NCI-H2107 treated with DMSO at 0.1 percent for 48 hours (cell line): ENCODE results near the gene TMEM176A.

Experiments
- DNase-seq: peaks from one replicate; lab custom pipeline; 2025; ENCODE audit not compliant: unreplicated experiment; lab: John Stamatoyannopoulos, UW

The TMEM176A gene

DNA sequence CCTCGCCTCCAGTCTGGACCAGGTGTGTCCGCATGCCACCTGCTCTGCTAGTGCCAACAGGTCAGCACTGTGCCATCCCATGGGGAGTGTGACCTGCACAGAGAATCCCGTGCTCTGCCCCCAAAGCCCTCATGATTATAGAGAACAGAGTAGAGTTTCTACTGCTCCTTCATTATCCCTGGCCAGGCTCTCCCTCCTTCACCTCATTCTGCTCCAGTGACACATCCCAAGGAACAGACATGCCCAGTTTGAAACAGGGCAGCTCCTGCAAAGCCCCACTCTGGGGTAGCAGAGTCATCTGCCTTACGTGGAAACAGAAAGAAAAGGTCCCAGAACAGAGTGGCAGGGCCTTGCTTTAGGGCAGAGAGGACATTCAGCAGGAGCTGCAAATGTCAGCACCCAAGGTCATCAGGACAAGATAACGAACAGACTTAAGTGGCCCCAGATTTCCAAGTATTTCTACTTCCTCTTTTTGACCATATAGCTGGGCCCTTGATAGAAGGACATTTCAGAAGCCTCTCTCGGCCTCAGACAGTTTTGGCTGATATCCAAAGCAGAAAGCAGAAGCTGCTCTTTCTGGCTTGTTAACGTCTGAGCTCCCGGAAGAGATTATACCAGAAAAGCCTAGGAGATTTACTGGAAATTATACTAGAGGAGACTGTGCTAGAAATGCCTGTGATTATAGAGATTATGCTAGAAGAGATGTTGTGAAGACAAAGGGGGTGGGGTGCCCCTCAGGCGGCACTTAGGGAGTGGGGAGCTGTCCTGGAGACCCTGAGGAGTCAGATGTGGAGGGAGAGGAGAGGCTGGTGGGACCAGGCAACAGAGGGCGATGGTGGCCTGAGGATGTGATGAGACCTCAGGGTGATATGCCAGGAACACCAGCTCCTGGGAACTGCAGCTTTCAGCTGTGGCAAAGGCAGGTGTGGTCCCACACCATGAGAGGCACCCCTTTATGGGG is 13.0 kb upstream of the TMEM176A start:
- no peak for DNase-seq

DNA sequence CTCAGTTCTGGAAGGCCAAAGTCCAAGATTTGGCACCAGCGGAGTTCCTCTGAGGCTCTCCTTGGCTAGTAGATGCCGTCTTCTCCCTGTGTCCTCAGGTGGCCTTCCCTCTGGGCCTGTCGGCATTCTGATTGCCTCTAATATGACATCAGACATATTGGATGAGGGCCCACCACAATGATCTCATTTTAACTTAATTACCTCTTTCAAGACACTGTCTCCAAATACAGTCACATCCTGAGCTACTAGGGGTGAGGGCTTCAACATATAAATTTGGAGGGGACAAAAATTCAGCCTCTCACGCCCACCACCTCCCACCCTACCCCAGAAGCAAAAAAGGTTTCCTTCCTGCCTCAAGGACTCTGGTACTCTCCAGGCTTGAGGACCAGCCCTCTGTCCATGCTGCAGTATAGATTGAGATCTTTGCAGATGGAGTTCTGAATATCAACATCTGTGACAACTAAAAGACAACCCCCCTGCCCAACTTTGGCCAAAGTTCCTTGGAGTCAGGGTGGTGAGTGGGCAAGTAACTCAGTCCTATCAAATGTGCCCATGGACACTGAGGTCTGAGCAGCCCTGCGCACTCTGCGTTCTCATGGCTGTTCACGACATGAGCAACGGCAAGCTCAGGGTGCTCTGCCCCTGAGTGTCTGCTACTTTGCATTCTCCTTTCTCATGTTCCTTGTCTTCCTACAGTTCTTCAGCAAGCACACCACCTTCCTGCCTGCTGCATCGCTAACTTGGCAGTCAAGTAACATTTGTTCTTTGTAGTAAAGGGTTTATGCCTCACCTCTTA is 11.9 kb upstream of the TMEM176A start:
- DNase-seq, result no peak

DNA sequence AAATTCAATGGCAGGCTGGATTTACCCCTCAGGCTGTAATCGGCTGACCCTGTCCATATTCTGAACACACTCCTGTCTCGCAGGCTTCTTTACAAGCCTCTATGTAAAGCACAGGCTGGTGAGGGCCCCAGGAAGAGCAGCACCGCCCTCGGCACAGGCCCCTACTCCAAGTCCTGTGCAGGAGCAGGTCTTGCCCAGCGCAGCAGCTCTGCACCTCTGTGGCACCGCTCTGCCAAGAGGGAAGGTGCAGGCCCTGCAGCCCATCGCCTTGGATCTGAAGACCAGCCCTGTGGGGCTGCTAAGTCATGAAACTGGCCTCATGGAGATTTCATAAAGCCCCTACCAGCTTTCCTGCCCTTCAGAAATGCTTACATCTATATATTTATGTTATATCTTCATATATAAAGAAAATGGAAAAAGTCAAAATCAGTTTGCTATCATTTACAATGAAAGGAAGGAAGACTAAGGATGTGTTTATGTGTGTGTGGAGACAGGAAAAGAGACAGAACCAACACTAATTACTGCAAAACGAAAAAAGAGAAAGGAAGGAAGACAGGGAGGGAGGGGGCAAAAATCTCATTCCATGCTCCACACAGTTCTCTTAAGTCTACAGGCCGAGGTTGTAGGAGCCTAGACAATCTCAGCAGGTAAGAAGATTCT is 10.0 kb upstream of the TMEM176A start:
- DNase-seq, result no peak

DNA sequence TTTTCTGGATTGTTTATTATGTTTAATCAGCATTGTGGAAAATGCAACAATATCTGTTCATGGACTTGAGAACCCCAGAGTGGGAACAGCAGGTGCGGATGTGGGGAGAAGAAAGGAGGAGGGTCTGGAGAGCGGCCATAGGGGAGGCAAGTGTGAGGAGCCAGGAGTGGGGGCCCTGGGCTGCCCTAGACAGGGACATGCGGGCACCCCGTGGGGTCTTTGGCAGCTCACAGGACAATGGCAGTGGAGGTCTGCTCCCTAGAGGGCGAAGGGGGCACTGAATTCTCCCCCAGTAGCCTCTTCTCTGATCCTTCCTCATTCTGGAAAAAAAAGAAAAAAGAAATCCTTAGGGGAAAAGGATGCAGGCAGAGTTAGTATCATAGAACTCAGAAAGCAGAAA is 9.3 kb upstream of the TMEM176A start:
- DNase-seq, result no peak

DNA sequence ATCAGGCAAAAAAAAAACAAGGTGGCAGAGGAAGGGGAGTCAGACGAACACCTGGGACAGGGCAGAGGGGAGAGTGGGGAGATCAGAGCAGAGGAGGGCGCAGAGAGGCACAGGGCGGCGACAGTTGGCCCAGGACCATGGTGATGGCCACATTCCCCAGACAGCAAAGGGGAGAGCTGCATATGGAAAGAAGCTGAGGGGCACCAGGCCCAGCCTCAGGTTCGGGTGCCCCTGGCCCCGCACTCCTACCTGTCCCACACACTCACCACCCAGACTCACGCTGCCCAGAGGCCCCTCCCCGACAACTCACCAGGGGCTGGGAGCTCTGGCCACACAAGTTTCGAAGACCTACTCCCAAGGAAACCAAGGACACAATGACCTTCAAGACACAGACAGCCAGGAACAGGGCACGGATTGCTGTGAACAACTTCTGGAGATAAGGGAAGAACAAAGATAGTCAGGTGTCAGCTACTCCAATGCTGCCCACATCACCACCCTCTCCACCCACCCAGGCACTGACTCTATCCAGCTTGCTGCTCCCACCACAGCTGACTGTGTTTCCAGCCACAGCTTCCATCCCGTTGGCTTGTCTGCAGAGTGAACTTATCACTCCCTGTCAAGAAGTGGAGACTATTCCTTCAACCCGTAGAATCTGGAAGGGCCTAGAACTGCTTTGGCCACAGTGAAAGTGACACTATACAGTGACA is 8.7 kb upstream of the TMEM176A start:
- DNase-seq, result no peak

DNA sequence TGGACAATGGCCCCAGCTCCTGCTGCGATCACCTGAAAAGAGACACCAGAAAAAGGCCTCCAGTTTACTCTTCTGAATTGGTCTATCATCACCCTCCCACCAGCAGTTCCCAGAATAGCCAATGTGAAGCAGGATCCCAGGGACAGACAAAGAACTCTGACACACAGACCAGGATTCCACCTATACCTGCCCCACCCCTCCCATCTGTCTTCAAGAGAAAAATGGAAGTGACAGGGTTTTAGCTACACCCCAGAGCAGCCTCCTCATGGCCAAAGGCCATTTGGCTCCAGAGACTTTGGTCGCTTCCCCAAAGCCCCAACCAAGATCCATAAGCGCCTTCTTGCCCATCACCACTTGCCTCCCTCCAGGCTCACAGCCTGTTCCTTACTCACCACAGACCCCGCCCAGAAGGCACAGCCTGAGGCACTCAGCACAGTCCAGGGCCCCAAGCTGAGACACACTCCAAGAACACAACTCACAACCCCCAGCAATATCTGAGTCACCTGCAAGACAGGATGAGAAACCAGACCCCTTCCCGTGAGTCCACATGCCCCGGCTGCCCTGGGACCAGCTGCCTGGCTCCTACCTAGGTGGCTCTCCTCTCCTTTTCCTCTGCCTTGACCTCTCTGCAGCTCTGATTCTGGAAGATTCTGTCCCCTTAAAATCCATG is 6.9 kb upstream of the TMEM176A start:
- DNase-seq, result no peak

DNA sequence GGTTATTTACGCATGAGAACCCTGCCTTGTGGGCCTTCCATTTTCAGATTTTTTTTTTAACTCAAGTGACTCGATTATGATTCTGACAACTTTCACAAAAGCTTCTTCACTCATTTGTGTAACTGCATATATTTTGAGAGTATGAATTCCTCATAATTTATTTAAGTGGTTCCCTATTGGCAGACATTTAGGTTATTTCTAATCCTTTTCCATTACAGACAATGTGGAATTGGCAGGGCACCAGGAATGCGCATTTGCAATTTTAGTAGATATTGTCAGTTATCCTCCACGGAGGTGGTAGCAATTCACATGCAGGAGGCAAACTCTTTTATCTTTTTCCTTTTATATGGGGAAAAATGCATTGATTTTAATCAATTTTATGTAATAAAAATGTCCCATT is 2.9 kb upstream of the TMEM176A start:
- no peak for DNase-seq

DNA sequence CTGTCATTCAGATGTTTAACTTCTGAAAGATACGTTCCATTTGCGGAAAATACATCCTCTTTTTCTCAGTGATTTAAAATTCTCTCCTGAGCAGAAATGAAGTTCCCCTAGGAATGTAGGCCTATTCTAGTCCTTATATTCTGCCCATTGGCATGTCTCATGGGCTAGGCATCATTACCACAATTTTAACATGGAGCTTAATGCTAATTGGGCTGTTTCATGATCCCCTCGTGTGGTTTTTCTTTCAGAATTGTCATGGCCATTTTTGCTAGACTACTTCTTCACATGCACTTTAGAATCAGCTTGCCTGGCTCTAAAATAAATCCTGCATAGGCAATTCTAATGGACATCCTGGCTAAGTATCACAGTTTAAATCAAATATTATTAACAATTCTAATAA is 1.4 kb upstream of the TMEM176A start:
- DNase-seq, result no peak

DNA sequence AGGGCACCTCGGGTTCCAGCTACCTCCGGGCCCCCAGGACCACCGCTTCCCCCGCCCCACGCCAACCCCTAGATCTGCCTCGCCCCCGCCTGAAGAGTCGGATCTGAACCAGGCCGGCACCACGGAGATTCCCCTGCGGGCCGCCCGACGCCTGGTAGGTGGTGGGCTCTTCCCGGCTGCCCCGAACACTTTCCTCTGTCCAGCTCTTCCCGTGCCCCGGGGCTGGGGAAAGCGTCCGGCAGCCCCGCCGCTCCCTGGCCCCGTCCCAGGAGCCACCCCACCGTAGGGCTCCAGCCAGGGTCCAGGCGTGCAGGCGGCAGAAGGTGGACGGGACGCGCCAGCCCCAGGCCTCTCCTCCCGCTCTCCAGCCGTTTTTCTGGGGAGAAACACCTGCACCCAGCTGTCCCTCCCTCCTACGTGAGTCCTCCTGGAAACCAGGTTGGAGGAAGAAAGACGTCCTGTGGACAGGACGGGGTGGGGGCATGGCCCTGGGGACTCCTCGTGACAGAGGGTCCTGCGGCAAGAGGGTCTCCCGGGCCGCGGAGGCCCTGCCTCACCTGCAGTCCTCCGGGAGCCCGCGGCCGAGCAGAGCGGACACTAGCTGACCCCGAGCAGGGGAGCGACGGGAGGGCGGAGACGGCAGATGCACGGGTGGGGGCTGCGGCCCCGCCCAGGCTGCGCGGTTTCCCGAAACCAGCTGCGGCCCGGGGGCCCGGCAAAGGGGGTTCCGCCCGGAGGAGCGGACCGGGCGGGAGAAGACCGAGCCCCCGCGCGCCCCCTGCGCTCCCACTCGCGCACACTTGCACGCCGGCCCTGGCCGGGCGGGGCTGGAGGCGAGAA is 608 bp upstream of the TMEM176A start, which contains the start of gene TMEM176B:
Gene TMEM176B, minus strand, starts transcription at position 624 of the 840 bp plus-strand sequence. CDS start 3,795 bp downstream, outside the sequence.
- DNase-seq, result no peak

DNA sequence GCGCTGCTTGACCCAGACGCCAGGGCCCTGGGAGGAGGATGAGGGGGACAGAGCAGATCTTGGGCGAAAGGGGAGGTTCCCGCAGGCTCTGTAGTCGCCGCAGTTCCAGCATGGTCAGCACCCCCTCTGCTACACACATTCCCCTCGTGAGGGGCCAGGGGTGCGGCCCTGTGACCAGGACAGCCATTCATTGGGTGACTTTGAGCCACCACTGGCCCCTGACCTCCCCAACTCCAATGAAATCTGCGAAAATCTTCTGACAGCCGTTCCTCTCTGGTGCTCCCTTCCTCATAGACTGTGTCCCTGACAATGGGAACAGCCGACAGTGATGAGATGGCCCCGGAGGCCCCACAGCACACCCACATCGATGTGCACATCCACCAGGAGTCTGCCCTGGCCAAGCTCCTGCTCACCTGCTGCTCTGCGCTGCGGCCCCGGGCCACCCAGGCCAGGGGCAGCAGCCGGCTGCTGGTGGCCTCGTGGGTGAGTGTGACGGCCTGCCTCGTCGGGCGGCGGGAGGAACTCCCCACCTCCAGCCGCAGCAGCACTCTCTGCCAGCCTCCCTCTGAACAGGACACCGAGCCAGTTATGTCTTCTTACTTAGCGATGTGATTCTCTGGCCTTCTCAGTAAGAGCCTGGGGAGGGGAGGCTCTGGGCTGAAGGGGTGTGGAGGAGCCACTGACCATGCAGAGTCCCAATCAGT is 825 bp downstream of the TMEM176A start:
- no peak for DNase-seq

DNA sequence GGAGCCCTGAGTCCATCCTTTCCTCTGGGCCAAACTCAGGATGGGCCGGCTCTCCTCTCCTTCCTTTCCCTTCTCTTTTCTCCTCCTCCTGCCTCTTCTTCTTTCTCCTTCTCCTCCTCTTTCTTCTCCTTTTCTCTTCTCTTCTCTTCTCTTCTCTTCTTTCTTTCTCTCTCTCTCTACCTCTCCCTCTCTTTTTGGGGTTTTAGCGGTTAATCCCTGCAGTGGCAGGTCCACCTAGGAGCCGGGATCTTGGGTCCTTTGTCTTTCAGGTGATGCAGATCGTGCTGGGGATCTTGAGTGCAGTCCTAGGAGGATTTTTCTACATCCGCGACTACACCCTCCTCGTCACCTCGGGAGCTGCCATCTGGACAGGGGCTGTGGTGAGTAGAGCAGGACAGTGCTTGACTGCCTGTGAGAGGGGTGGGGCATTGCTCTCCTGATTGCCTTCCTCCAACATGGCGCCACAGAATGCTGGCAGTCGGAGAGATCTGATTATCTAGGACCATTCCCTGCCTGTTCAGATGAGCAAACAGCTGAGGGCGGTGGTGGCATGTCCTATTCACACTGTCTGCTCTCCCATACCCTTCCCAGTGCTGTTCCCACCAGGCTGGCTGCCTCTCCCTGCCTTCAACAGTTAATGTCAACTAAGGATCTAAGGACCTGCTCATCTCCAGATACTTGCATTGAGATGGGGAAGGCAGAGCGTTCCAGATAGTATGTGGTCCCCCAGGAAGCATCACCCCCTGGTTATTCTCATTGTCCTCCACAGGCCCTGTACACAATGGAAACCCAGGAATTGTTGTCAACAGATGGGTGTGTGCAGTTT is 1.6 kb downstream of the TMEM176A start:
- DNase-seq, result no peak

DNA sequence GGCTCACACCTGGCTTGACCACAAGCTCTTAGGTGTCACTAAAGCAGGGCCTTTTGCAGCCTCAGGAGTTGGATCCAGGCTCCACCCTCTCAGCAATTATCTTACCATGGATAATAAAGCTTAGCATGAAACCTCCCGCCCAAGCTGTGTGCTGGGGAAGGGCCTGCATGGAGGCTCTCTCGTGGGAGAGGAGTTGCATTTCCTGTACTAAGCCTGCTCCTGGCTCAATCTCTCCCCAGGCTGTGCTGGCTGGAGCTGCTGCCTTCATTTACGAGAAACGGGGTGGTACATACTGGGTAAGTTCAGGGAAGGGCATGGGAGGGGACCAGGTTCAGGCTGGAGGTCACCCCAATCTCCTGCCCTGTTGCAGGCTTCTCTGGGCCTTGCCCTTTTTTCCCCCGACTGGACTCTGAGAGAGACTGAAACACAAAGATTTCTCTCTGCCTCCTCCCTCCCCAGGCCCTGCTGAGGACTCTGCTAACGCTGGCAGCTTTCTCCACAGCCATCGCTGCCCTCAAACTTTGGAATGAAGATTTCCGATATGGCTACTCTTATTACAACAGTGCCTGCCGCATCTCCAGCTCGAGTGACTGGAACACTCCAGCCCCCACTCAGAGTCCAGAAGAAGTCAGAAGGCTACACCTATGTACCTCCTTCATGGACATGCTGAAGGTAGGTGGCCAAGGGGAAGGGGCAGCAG is 2.7 kb downstream of the TMEM176A start:
- DNase-seq, result peak; percentile 41

DNA sequence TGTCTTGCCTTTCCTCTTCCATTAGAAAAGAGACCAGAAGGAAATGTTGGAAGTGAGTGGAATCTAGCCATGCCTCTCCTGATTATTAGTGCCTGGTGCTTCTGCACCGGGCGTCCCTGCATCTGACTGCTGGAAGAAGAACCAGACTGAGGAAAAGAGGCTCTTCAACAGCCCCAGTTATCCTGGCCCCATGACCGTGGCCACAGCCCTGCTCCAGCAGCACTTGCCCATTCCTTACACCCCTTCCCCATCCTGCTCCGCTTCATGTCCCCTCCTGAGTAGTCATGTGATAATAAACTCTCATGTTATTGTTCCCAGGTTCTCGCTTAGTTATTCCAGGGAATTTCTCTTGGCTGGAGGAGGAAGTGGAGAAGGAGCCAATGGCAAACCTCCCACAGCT is 4.2 kb downstream of the TMEM176A start:
- DNase-seq, result no peak

DNA sequence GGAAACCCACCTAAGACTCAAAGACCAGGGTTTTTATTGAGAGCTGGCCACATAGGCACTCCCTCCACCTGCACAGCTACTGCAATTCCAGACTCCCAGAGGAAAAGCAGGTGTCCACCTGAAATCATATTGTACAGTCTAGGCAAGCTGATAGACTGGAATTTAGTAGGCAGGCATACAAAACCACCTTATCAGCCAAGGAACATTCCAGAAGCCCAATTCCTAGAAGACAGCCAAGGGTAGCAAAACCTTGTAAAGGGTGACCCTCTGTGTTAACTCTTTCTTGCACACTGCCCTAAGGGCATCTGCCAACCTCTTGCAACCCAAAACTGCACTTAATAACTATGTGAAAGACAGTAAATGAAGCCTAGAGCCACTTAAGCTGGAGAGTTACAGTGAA is 5.3 kb downstream of the TMEM176A start:
- no peak for DNase-seq

DNA sequence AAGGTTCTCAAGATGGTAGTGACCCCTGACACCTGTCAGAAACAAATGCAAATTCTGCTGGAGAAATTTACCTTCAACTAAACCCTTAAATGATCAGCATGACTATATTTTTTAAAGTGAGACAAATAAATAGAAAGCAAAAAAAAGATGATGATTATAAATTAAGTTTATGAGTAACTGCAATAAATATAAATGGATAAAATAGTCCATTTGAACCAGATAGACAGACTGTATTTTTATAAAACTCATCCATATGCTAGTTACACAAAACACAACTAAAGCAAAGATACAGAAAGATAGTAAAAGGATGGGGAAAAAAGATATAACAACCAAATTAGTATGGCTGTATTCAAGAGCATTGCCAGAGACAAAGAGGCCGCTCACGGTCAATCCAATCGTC is 5.9 kb downstream of the TMEM176A start:
- no peak for DNase-seq

DNA sequence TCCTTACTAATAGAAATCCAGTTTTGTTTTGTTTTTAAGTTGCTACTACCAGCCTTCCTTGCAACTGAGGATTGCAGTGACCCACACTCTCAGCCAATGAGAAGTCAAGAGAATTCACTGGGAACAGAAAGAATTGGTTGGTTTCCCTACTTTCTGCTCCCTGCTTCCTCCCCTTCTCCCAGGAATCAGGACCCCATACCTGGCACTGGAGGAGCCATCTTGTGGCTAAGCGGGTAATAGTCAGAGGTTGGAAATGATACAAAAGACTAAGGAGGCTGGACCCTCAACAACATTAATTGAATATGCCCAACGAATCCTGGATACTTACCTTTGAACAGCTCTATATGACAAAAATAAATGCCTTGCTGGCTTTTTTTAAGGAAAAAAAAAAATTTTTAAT is 6.3 kb downstream of the TMEM176A start:
- DNase-seq, result no peak
